Stimulated activated naive B cell treated with anti-CD40 and anti-IgM and Interleukin-4, amounts not matched to agents 10 μg/mL and 1 μg/mL and 100 μg/mL, for 72 hours (primary cell): ENCODE data around the gene ATP1A4.

Experiments used
- ATAC-seq, 2 donors: fragments of 150-1000 bp; cut with Tn5 transposase; replicated peaks; 2 replicates each; pipeline ENCODE4 v1.10.0; 2021; ENCODE audit warnings: moderate library complexity in 1 of 2
- DNase-seq: peaks from one replicate; pipeline ENCODE4 v3.0.0; 2021
- H3K27ac Mint-ChIP-seq: one replicate; pipeline ENCODE4 v1.8.0; 2022; ENCODE audit warnings: mild to moderate bottlenecking, mixed read lengths
- H3K27me3 Mint-ChIP-seq, 2 donors: one replicate each; pipeline ENCODE4 v1.8.0; 2022; ENCODE audit warnings: mixed read lengths in 2 of 2
- H3K36me3 Mint-ChIP-seq, 2 donors: one replicate each; pipeline ENCODE4 v1.8.0; 2022; ENCODE audit warnings: mixed read lengths in 2 of 2, mild to moderate bottlenecking in 1 of 2
- H3K4me1 Mint-ChIP-seq, 2 donors: one replicate each; pipeline ENCODE4 v1.8.0; 2022; ENCODE audit warnings: mixed read lengths in 2 of 2, mild to moderate bottlenecking in 1 of 2
- H3K4me3 Mint-ChIP-seq, 2 donors: one replicate each; pipeline ENCODE4 v1.8.0; 2022; ENCODE audit warnings: mild to moderate bottlenecking in 2 of 2, mixed read lengths in 2 of 2, moderate library complexity in 1 of 2
- H3K9me3 Mint-ChIP-seq, 2 donors: one replicate each; pipeline ENCODE4 v1.8.0; 2022; ENCODE audit warnings: mixed read lengths in 2 of 2, mild to moderate bottlenecking in 1 of 2

The ATP1A4 gene

GRCh38 chr1:160187407-160187806 lies 36.0 kb downstream of the ATP1A4 start:
- no peak for ATAC-seq

GRCh38 chr1:160188341-160188740 lies 36.9 kb downstream of the ATP1A4 start:
- Mint-ChIP-seq H3K9me3 (no peaks in the 10 kb centered on the region), H3K36me3 (no peaks in the 10 kb centered on the region), H3K27me3 (peaks cover 8 to 23% of the 10 kb centered on the region in 2 donors), H3K4me1 (peaks cover 0 to 10% of the 10 kb centered on the region in 2 donors), H3K4me3 (no peak overlapping the region), H3K27ac (no peak overlapping the region)
- no peak for ATAC-seq
- no peak for DNase-seq

More at GRCh38 chr1:160187407-160187806, 36.0 kb downstream of the ATP1A4 start:
- Mint-ChIP-seq H3K27me3 (peaks cover 15 to 26% of the 10 kb centered on the region in 2 donors), H3K4me3 (no peak overlapping the region), H3K27ac (no peak overlapping the region), H3K9me3 (no peaks in the 10 kb centered on the region), H3K36me3 (no peaks in the 10 kb centered on the region), H3K4me1 (peaks cover 0 to 10% of the 10 kb centered on the region in 2 donors)
- no peak for DNase-seq

GRCh38 chr1:160189649-160190625 lies 38.5 kb downstream of the ATP1A4 start, which contains the start of gene CASQ1:
Gene CASQ1 (plus strand): TSS chr1:160190575. CDS start chr1:160190752, 177 bp downstream.
- no peaks in the 10 kb centered on the region for H3K9me3 Mint-ChIP-seq
- no peak for ATAC-seq
- H3K36me3 Mint-ChIP-seq: no peaks in the 10 kb centered on the region
- peaks cover 0 to 10% of the 10 kb centered on the region in 2 donors for H3K4me1 Mint-ChIP-seq
- H3K27ac Mint-ChIP-seq: no peak within 1 kb of the TSS
- H3K4me3 Mint-ChIP-seq: no peak within 1 kb of the TSS
- no peak for DNase-seq
- H3K27me3 Mint-ChIP-seq: peaks cover 6 to 23% of the 10 kb centered on the region in 2 donors

- Mint-ChIP-seq H3K4me3 (no peak overlapping the region), H3K27me3 (peaks cover 0 to 13% of the 10 kb centered on the region in 2 donors), H3K9me3 (no peaks in the 10 kb centered on the region), H3K36me3 (no peaks in the 10 kb centered on the region), H3K4me1 (peaks cover 0 to 10% of the 10 kb centered on the region in 2 donors), H3K27ac (no peak overlapping the region)
- DNase-seq (no peak), ATAC-seq (no peak)
These were observed 40.4 kb downstream of the ATP1A4 start for GRCh38 chr1:160191756-160192155.

- H3K27me3 Mint-ChIP-seq: peaks cover 0 to 9% of the 10 kb centered on the region in 2 donors
- H3K4me1 Mint-ChIP-seq: peaks cover 0 to 10% of the 10 kb centered on the region in 2 donors
- ATAC-seq: no peak
- H3K27ac Mint-ChIP-seq: no peak overlapping the region
- H3K4me3 Mint-ChIP-seq: no peak overlapping the region
- H3K9me3 Mint-ChIP-seq: no peaks in the 10 kb centered on the region
- no peaks in the 10 kb centered on the region for H3K36me3 Mint-ChIP-seq
- DNase-seq: no peak
These were observed 40.8 kb downstream of the ATP1A4 start for GRCh38 chr1:160192234-160192633.

GRCh38 chr1:160193091-160193819 lies 41.9 kb downstream of the ATP1A4 start:
- ATAC-seq (peak; percentile 81 to 84), DNase-seq (peak; percentile 69)
- no peak overlapping the region for H3K4me3 Mint-ChIP-seq
- H3K4me1 Mint-ChIP-seq: peaks cover 0 to 8% of the 10 kb centered on the region in 2 donors
- peaks cover 0 to 3% of the 10 kb centered on the region in 2 donors for H3K27me3 Mint-ChIP-seq
- H3K36me3 Mint-ChIP-seq: no peaks in the 10 kb centered on the region
- H3K9me3 Mint-ChIP-seq: no peaks in the 10 kb centered on the region
- no peak overlapping the region for H3K27ac Mint-ChIP-seq

GRCh38 chr1:160193832-160194736 lies 42.7 kb downstream of the ATP1A4 start:
- no peak overlapping the region for H3K27ac Mint-ChIP-seq
- H3K27me3 Mint-ChIP-seq: no peaks in the 10 kb centered on the region
- no peaks in the 10 kb centered on the region for H3K9me3 Mint-ChIP-seq
- ATAC-seq (no peak), DNase-seq (no peak)
- H3K4me1 Mint-ChIP-seq: no peaks in the 10 kb centered on the region
- no peaks in the 10 kb centered on the region for H3K36me3 Mint-ChIP-seq
- H3K4me3 Mint-ChIP-seq: no peak overlapping the region

- Mint-ChIP-seq H3K36me3 (no peaks in the 10 kb centered on the region), H3K4me1 (no peaks in the 10 kb centered on the region), H3K27ac (no peak overlapping the region), H3K4me3 (no peak overlapping the region), H3K9me3 (no peaks in the 10 kb centered on the region), H3K27me3 (no peaks in the 10 kb centered on the region)
- DNase-seq (no peak), ATAC-seq (no peak)
These were observed 43.3 kb downstream of the ATP1A4 start for GRCh38 chr1:160194737-160195059.

GRCh38 chr1:160196143-160196542 lies 44.7 kb downstream of the ATP1A4 start:
- no peaks in the 10 kb centered on the region for H3K9me3 Mint-ChIP-seq
- no peak overlapping the region for H3K27ac Mint-ChIP-seq
- no peaks in the 10 kb centered on the region for H3K27me3 Mint-ChIP-seq
- peak in 1 of 2 donors; percentile 50 for ATAC-seq
- DNase-seq: no peak
- H3K36me3 Mint-ChIP-seq: no peaks in the 10 kb centered on the region
- H3K4me3 Mint-ChIP-seq: no peak overlapping the region
- no peaks in the 10 kb centered on the region for H3K4me1 Mint-ChIP-seq

- H3K4me1 Mint-ChIP-seq: no peaks in the 10 kb centered on the region
- no peak overlapping the region for H3K27ac Mint-ChIP-seq
- H3K27me3 Mint-ChIP-seq: no peaks in the 10 kb centered on the region
- H3K36me3 Mint-ChIP-seq: no peaks in the 10 kb centered on the region
- no peaks in the 10 kb centered on the region for H3K9me3 Mint-ChIP-seq
- no peak for ATAC-seq
- no peak overlapping the region for H3K4me3 Mint-ChIP-seq
- DNase-seq: no peak
These were observed 45.8 kb downstream of the ATP1A4 start for GRCh38 chr1:160197231-160197630.

GRCh38 chr1:160200786-160201185 lies 49.4 kb downstream of the ATP1A4 start:
- Mint-ChIP-seq H3K27me3 (no peaks in the 10 kb centered on the region), H3K4me3 (no peak overlapping the region), H3K36me3 (no peaks in the 10 kb centered on the region), H3K9me3 (no peaks in the 10 kb centered on the region), H3K4me1 (peaks cover 14 to 16% of the 10 kb centered on the region in 2 donors), H3K27ac (no peak overlapping the region)
- ATAC-seq: no peak
- no peak for DNase-seq

GRCh38 chr1:160204526-160205241 lies 53.3 kb downstream of the ATP1A4 start:
- H3K4me1 Mint-ChIP-seq: peaks cover 44 to 52% of the 10 kb centered on the region in 2 donors
- H3K9me3 Mint-ChIP-seq: no peaks in the 10 kb centered on the region
- peak overlapping the region; percentile 88 to 90 for H3K4me3 Mint-ChIP-seq
- ATAC-seq (peak; percentile 87 to 88), DNase-seq (peak; percentile 78)
- no peaks in the 10 kb centered on the region for H3K27me3 Mint-ChIP-seq
- H3K27ac Mint-ChIP-seq: peak overlapping the region; percentile 96
- peaks cover 18 to 26% of the 10 kb centered on the region in 2 donors for H3K36me3 Mint-ChIP-seq

GRCh38 chr1:160205242-160206035 lies 54.0 kb downstream of the ATP1A4 start, which contains the start of gene PEA15:
Gene PEA15 (plus strand): TSS chr1:160205384. CDS start chr1:160211545, 6,161 bp downstream.
- H3K27me3 Mint-ChIP-seq: no peaks in the 10 kb centered on the region
- H3K4me3 Mint-ChIP-seq: peak within 1 kb of the TSS; percentile 88 to 90
- peak within 1 kb of the TSS; percentile 96 for H3K27ac Mint-ChIP-seq
- DNase-seq (peak; percentile 44), ATAC-seq (peak; percentile 55 to 65)
- no peaks in the 10 kb centered on the region for H3K9me3 Mint-ChIP-seq
- H3K4me1 Mint-ChIP-seq: peaks cover 50 to 59% of the 10 kb centered on the region in 2 donors
- peaks cover 26 to 33% of the 10 kb centered on the region in 2 donors for H3K36me3 Mint-ChIP-seq
